H1 (cell line): ENCODE data around the gene TMEM200B. TPM values are rescaled to one million over a fixed set of nuclear protein-coding genes. Genes with fewer than 3 reads are reported as not detected.

Source experiments
- JUN ChIP-seq: IDR thresholded peaks from 2 replicates; pipeline ENCODE4 v1.6.1; 2011; ENCODE audit warnings: low read depth, mild to moderate bottlenecking, improper control_type of control experiment, low read length
- KDM5A ChIP-seq: fragments of 200-600 bp; IDR thresholded peaks from 2 replicates; pipeline ENCODE4 v1.7.1; 2012; ENCODE audit warnings: mild to moderate bottlenecking, low read length, inconsistent platforms, mixed read lengths
- TBP ChIP-seq: IDR thresholded peaks from 2 replicates; pipeline ENCODE4 v1.6.1; 2011; ENCODE audit warnings: low read depth, low read length, improper control_type of control experiment
- TEAD4 ChIP-seq: IDR thresholded peaks from 2 replicates; pipeline ENCODE4 v1.6.1; 2012; ENCODE audit warnings: low read depth, low read length, inconsistent platforms, mixed read lengths
- polyA plus RNA-seq, 7 experiments: library from polyadenylated mRNA; depleted of rRNA in 3 of 7; stranded (reverse) in 5 of 7; unstranded in 2 of 7; fragments of >200 nt in 5 of 7; fragments of 200-250 nt in 2 of 7; gene quantifications; 1 replicate in 5 of 7; 2 replicates in 1 of 7; 4 replicates in 1 of 7; pipeline versions ENCODE4 v1.2.1 to v1.2.3, GENCODE V29; 2011 to 2013; ENCODE audit warnings: missing spikeins in 2 of 7, mixed read lengths in 2 of 7
- total RNA-seq: library from RNA; stranded (reverse); fragmentation: NEBNext Ultra II Directional; extraction: Animal tissue kit (Norgen Biotek cat#: 25700); gene quantifications from 2 replicates; pipeline ENCODE4 v1.2.1, GENCODE V29; 2021

Gene TMEM200B
- total and polyA plus RNA-seq, 2 of the 8 experiments (the other 6 are each of a cell fraction or from before 2014, with no cell fraction given) = 4.9 to 11.0 TPM

- no peak for TF ChIP-seq TEAD4
- no peak for TF ChIP-seq TBP
- TF ChIP-seq KDM5A = no peak
- TF ChIP-seq JUN = no peak
These were observed 32.6 kb downstream of the TMEM200B start (continued) for GRCh38 chr1:29090937-29091618.
